Tibial nerve (tissue), 4 donors: ENCODE results near the gene ERMARD.

Source experiments
- CTCF ChIP-seq, 5 experiments: fragments of 200-600 bp in 3 of 5; fragments of 450-650 bp in 2 of 5; sonication (generic) in 3 of 5; IDR thresholded peaks; one replicate each; pipeline ENCODE4 v1.5.1; 2016 to 2019; ENCODE audit warnings: antibody characterized with exemption in 5 of 5, mild to moderate bottlenecking in 3 of 5, moderate library complexity in 2 of 5
- EP300 ChIP-seq, 2 donors: sonication (generic); formaldehyde crosslinking; IDR thresholded peaks; one replicate each; pipeline ENCODE4 v1.6.1; 2017; ENCODE audit warnings: antibody characterized with exemption in 2 of 2, mild to moderate bottlenecking in 1 of 2
- POLR2A ChIP-seq, 2 donors: fragments of 450-650 bp; IDR thresholded peaks; one replicate each; pipeline ENCODE4 v1.6.1; 2017; ENCODE audit warnings: antibody characterized with exemption in 2 of 2, mild to moderate bottlenecking in 2 of 2, moderate library complexity in 2 of 2

GRCh38 chr6:169752074-169752623, 727 bp downstream of the ERMARD start:
- TF ChIP-seq CTCF (IDR thresholded peaks at IDR 0.05) (no peak), EP300 (IDR thresholded peaks at IDR 0.05) (no peak), POLR2A (IDR thresholded peaks at IDR 0.05) (no peak)
